Body of pancreas (tissue), 4 donors: Measurements from ENCODE around the gene LPP.

ENCODE experiments used
- POLR2A ChIP-seq, 3 donors: fragments of 450-650 bp; IDR thresholded peaks; one replicate each; pipeline ENCODE4 v1.6.1; 2016; ENCODE audit warnings: antibody characterized with exemption in 3 of 3, mild to moderate bottlenecking in 2 of 3
- TF ChIP-seq, protein P1 (sequence below), 7 experiments: fragments of 450-650 bp in 4 of 7; fragments of 200-600 bp in 3 of 7; sonication (generic) in 3 of 7; IDR thresholded peaks; one replicate each; pipeline ENCODE4 v1.5.1; 2016 to 2019; ENCODE audit warnings: antibody characterized with exemption in 7 of 7

DNA sequence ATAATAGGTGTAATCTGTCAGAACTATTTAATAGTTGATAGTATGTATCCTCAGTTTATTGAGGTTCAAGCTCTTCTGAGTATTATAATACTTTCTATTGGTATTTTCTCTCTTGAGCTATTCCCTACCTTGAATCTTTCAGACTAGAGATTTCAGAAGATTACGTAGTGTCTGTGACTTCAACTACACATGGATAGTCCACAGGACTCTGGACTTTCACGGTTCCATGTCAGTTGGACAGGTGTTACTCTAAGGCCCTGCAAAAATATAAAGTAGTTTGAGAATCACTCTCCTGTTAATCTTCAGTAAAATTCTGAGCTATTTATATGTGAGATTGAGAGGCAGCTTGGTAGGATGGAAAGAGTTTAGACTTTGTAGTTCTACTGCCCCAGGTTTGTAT, 664.3 kb downstream of the LPP start:
- TF ChIP-seq, protein P1, sequence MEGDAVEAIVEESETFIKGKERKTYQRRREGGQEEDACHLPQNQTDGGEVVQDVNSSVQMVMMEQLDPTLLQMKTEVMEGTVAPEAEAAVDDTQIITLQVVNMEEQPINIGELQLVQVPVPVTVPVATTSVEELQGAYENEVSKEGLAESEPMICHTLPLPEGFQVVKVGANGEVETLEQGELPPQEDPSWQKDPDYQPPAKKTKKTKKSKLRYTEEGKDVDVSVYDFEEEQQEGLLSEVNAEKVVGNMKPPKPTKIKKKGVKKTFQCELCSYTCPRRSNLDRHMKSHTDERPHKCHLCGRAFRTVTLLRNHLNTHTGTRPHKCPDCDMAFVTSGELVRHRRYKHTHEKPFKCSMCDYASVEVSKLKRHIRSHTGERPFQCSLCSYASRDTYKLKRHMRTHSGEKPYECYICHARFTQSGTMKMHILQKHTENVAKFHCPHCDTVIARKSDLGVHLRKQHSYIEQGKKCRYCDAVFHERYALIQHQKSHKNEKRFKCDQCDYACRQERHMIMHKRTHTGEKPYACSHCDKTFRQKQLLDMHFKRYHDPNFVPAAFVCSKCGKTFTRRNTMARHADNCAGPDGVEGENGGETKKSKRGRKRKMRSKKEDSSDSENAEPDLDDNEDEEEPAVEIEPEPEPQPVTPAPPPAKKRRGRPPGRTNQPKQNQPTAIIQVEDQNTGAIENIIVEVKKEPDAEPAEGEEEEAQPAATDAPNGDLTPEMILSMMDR (IDR thresholded peaks at IDR 0.05), result no peak
- TF ChIP-seq POLR2A (IDR thresholded peaks at IDR 0.05), result no peak
